GM12892 (cell line): ENCODE measurements around the gene CNTN5.

Source experiments
- DNase-seq: peaks from one replicate; pipeline ENCODE4 v3.0.0; 2011; ENCODE audit not compliant: insufficient read length
- FAIRE-seq: peaks from 2 replicates; lab custom pipeline; 2011; peaks lifted over from hg19 to GRCh38; lab: Jason Lieb, UNC
- POLR2A ChIP-seq: IDR thresholded peaks from 2 replicates; pipeline ENCODE4 v1.6.1; 2011; ENCODE audit warnings: low read depth, low read length, control low read depth
- POLR2AphosphoS5 ChIP-seq: IDR thresholded peaks from 2 replicates; pipeline ENCODE4 v1.6.1; 2011; ENCODE audit warnings: low read depth, low read length, control low read depth
- TAF1 ChIP-seq: IDR thresholded peaks from 2 replicates; pipeline ENCODE4 v1.6.1; 2011; ENCODE audit warnings: low read depth, mild to moderate bottlenecking, control low read depth, low read length, borderline replicate concordance

The CNTN5 gene

DNA sequence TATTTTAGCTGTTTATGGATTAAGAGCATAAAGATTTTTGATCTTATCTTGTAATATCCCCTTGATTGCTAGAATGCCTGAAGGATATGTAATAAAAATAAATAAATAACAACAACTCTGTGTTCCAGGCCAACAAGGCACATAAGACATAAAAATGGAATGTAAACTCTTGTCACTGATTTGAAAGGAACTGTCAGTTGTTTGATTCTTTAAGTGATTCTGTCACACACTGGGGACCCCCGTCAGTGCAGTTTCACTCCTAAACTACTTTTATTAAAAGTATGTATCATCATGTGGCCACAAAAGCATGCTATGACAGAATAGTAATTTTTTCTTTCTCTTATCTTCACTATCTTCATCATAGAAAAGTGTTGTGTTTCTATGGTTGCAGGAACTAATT is 572.4 kb downstream of the CNTN5 start:
- no peak for DNase-seq
- no peak for TF ChIP-seq TAF1
- no peak for TF ChIP-seq POLR2A
- no peak for TF ChIP-seq POLR2AphosphoS5
- no peak for FAIRE-seq

DNA sequence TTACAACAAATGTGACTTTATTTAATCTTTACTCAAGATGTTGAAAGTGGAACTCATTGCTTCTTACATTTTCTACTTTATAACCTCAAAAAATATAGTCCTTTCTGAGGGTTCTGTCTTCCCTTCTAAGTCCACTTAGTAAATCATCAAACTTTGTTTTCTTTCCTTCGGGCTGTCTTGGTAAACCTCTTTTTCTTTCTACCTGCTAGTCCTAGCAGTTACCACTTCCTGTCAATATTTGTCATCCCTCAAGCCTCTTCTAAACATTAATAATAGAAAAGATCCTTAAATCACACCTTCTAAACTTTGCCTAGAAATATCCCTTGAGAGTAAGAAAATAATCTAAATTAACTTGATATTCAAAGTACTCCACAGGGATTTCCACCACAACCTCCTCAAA is 580.4 kb downstream of the CNTN5 start:
- no peak for TF ChIP-seq POLR2A
- TF ChIP-seq TAF1 = no peak
- no peak for TF ChIP-seq POLR2AphosphoS5
- no peak for DNase-seq
- FAIRE-seq = no peak

DNA sequence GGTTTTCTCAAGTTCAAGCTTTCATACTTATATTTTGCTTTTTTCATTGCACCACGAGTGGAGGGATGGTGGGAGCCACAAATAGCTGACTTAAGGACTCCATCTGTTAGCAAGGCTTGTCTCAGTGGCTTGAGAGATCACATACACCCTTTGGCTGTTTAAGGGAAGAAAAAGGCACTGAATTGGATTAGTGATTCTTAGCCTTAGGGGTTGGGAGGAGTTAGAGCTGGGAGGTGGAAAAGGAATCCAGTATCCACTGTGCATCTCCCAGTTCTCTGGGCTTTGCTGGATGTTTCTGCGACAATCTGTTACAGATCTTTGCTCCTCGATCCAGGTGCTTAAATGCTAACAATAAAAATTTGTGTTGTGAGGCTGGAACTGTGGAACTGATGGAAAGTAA is 593.6 kb downstream of the CNTN5 start:
- TF ChIP-seq POLR2AphosphoS5 = no peak
- no peak for TF ChIP-seq POLR2A
- TF ChIP-seq TAF1 = no peak
- DNase-seq (no peak), FAIRE-seq (no peak)

DNA sequence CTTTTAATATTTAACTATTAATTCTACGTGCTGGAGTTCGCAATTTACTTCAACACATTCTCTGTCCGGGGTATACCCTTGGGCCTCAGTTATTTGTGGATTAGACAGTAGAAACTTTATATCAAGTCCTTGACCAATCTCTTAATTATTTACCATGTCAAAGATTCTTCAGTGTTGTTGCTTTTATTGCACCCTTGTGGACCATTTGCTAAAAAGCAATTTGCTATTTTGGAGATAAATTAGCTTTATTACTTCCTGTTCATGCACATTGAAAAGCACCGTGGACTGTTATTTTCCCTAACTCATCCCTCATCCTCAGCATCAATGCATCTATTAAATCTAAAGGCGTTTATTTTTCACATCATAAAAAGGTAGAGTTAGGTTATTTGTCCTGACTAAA is 609.9 kb downstream of the CNTN5 start:
- TF ChIP-seq POLR2A = no peak
- FAIRE-seq (no peak), DNase-seq (no peak)

DNA sequence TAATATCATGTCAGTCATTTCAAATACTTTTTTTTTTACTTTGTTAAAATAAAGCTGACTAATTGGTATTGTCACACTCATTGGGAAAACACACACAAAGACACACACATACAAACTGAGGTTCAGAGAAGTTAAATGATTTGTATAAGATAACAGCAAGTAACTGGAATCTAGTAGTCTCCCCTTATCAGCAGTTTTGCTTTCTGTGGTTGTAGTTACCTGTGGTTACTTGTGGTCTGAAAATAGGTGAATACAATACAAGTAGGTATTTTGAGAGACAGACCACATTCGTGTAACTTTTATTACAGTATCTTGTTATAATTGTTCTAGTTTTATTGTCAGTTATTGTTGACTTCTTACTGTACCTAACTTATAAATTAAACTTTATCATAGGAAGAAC is 610.9 kb downstream of the CNTN5 start:
- TF ChIP-seq POLR2AphosphoS5 = no peak
- no peak for TF ChIP-seq POLR2A
- TF ChIP-seq TAF1 = no peak
- FAIRE-seq = no peak
- DNase-seq = no peak

DNA sequence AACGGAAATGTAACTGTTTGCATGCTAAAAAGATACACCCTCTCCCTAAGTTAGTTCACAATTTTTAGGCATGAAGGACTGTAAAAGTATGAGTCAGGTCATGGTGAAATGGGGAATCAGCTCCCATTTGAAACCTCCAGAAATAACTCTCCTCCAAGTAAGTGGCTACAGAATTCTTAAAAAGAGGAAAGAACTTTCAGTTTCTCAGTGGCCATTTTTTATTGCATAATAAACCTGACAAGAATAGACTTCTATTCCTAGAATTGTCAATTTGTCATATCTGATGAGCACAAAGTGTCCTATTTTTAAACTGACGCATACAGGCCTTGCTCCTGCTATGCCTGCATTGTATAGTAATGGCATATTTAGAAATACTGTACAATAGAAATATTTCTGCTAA is 612.2 kb downstream of the CNTN5 start:
- DNase-seq (no peak), FAIRE-seq (no peak)
- TF ChIP-seq POLR2AphosphoS5 (no peak), POLR2A (no peak), TAF1 (no peak)

DNA sequence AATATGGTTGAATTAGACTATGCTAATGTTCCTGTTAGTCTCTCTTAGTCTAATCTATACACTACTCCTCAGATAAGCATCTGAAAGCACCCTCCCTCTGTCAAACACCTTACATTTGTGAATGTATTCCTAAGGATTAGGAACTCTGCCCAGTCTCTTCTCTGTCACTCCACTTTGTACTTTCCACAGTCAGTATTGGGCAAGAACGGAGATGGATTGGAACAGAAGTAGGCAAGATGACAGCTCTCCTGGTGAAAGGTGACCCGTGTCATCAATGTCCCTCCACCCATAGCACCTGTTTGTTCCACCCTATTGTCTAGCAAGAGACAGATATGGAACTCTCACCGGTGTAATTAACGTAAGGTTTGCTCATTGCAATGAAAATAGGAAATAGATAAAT is 613.8 kb downstream of the CNTN5 start:
- no peak for DNase-seq
- TF ChIP-seq TAF1 = no peak
- no peak for TF ChIP-seq POLR2A
- TF ChIP-seq POLR2AphosphoS5 = no peak
- no peak for FAIRE-seq

DNA sequence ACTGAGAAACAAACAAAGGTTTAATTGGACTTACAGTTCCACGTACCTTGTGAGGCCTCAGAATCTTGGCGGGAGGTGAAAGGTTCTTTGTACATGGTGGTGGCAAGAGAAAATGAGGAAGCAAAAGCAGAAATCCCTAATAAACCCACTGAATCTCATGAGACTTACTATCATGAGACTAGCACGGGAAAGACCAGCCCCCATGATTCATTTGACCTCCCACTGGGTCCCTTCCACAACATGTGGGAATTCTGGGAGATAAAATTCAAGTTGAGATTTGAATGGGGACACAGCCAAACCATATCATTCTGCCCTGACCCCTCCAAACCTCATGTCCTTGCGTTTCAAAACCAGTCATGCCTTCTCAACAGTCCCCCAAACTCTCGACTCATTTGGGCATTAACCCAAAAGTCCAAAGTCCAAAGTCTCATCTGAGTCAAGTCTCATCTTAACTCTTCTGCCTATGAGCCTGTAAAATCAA is 617.4 kb downstream of the CNTN5 start:
- FAIRE-seq = no peak
- TF ChIP-seq POLR2A (no peak), TAF1 (no peak), POLR2AphosphoS5 (no peak)
- no peak for DNase-seq

DNA sequence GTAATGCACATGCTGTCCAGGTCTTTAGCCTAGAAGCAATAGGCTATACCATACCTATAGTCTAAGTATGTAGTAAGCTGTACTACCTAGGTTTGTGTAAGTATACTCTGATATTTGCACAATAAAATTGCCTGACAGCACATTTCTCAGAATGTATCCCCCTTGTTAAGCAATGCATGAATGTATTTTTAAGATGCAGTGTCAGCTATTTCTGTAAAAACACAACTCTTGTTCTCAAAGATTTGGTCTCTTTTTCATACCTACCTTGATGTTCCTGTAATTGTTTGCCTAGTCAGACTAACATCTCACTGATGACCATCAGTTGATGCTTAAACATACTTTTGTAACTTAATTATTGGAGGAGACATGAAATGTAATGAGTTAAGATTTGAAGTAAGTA is 619.9 kb downstream of the CNTN5 start:
- FAIRE-seq (no peak), DNase-seq (no peak)
- no peak for TF ChIP-seq TAF1
- no peak for TF ChIP-seq POLR2AphosphoS5
- TF ChIP-seq POLR2A = no peak

DNA sequence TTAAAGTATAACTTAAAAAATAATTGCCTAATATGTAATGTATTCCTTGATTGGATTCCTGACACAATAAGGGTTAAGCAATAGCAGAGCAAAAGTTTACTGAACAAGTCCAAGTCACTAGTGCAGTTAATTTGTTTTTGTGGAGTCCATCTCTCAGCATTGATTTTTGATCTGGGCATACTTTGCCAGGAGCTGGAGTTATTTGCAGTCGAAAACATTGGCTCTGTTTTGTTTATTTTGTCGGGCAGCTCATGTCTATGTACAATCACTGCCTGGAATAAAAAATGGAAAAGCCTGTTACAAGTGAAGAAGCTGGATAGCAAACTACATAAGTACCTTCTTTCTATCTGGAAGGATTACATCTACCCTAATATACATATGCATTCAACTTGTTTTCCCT is 625.2 kb downstream of the CNTN5 start:
- TF ChIP-seq POLR2AphosphoS5 = no peak
- no peak for TF ChIP-seq POLR2A
- TF ChIP-seq TAF1 = no peak
- FAIRE-seq (no peak), DNase-seq (no peak)

DNA sequence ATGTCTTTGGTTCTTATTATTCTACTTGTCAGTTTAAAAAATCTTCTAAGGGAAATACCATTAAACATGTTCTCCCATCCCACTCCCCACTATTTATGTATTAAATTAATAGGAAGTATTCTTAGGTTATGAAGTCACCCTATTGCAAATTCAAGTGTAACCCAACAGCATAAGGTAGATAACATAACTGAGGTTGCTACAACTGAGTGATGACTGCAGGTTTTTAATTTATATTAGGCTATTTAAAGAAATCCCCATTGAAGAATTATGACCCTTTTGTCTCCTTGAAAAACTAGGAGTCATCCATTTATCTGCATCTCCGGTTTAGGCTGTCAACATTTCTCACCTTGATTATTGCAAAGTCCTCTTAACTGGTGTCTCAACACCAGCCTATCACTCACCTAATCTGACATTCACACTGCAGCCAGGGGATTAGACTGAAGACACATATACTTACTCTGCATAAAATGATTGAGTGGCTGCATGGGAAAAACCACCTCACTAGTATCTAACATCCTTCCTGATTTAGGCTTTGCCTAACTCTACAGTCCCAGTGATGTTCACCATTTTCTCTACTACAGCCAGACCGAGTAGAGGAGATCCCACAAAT is 649.4 kb downstream of the CNTN5 start:
- DNase-seq = no peak
- TF ChIP-seq TAF1 (no peak), POLR2AphosphoS5 (no peak), POLR2A (no peak)
- no peak for FAIRE-seq

DNA sequence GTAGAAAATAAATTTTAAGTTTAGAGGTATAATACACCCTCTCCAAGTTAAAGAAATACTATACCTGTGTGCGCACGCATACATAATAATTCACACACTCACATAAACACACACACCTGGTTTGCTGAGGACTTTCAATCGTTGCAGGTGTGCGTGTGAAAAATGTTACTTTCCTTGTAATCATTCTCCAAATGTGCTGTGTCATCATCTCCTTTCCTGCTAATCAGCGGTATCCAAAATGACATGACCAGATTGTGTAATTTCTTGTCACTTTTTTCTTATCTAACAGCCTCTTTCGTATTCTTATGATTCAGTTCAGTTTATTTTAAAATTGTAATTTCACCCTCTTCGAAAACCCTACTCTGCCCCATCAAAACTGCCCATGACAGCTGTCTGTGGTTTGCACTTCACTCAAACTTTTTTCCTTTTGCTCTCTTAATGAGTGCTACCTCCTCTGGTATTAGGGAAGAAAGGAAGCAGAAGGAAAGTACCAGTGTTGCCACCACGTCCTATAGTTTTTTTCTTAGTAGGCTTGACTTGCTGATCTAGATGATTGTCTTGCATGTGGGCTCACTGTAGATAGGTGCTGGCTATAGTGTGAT is 651.2 kb downstream of the CNTN5 start:
- TF ChIP-seq POLR2A = no peak
- FAIRE-seq = no peak
- no peak for DNase-seq

DNA sequence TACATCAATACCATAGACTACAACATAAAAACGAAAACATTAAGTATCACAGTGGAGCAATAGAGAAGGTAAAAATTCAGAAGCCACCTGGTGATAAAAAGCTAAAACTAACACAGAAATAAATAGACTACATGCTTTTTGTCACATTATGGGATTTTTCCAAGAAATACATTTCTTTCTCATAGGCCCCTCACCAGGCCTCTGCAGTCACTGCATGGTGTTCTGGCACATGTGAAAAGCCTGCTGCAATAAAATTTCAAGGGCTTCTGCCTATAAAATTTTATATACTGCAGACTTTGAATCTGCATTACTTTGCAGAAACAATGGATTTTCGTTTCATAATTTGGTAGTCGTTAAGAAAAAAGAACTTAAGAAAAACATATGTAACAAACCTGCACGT is 655.5 kb downstream of the CNTN5 start:
- no peak for FAIRE-seq

More for the DNA sequence above, 655.5 kb downstream of the CNTN5 start:
- TF ChIP-seq TAF1 (no peak), POLR2A (no peak), POLR2AphosphoS5 (no peak)
- DNase-seq = no peak
